ENCODE data around the gene MED13. TPM values are rescaled to one million over a fixed set of nuclear protein-coding genes. Genes with fewer than 3 reads are reported as not detected.
A peak's percentile ranks its signal among the peaks of the same experiment; 100 is the strongest.

MED13 gene
- total RNA-seq (2014; rRNA removed): 19.9 and 30.0 TPM in 2 replicates
- 5.5 TPM for polyA plus RNA-seq (2012)

- DNase-seq (ENCODE audit: low read depth): peak; percentile 39
Observed at GRCh38 chr17:62064791-62065563, at the start of gene MED13. TSS of gene MED13 (minus strand) at chr17:62065278. CDS start at chr17:62065205, 73 bp downstream.

DNA sequence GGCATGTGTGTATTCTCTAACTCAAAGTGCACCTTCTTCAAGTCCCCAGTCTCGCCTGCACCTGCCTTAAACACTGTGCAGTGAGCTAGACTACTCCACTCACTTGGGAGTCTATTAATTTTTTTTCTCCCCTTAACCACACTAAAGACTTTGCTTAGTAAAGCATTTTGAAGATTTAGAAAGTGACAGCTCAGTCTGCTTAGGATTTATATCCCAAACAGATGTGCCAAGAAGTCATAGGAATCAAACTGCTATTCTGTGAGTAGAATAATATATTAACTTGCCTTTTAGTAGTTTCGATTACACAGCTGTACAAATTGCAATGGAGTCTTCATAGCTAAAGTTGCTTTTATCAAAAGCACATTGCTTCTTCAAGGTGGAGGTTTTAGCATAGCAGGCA, 47.2 kb upstream of the MED13 start:
- peak; percentile 8 for DNase-seq (ENCODE audit: low read depth)

DNA sequence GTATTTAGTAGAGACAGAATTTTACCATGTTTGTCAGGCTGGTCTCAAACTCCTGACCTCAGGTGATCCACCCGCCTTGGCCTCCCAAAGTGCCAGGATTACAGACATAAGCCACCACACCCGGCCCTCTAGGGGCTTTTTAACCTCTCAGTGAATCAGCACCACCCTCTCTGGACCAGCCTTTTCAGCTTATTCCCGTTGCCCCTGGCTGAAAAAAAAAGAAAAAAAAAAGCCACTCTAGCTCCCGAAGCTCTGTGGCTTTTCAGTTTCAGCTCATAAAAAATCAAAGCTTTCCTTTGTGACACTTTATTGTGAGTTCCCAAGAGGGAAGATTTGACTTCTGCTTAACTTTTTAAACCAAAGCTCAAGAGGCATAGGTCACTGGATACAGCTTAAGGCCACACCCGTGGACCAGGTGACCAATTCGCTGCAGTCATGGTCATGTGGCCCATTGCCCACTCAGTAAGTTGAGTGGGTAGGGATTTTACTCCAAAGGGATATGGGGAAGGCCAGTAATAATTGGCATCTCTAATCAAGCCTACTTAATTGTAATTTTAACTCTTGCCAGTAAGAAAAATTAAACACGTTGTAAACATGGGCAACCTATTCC, 46.6 kb upstream of the MED13 start:
- DNase-seq (ENCODE audit: low read depth): no peak

DNA sequence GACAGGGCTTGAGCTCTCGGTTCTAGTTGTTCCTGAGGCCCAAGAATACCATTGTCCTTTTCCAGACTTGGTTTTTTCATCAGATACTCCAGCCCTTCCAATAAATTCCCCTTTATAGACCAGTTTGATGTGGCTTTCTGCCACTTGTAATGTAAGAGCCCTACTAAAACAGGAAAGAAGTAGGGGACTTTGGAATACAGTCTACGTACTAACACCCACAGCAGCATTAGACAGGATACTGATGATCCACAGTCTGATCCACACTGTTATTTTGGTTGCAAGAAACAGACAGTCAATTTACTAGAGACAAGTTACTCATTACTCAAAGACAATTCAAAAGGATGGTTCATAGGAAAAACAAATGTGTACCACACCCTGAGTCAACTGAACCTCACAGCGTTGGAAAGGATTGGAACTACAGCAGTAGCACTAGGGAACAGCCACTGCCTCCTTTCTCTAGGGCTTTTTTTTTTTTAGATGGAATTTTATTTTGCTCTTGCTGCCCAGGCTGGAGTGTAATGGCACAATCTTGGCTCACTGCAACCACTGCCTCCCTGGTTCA, 45.9 kb upstream of the MED13 start:
- DNase-seq (ENCODE audit: low read depth): peak; percentile 12

DNA sequence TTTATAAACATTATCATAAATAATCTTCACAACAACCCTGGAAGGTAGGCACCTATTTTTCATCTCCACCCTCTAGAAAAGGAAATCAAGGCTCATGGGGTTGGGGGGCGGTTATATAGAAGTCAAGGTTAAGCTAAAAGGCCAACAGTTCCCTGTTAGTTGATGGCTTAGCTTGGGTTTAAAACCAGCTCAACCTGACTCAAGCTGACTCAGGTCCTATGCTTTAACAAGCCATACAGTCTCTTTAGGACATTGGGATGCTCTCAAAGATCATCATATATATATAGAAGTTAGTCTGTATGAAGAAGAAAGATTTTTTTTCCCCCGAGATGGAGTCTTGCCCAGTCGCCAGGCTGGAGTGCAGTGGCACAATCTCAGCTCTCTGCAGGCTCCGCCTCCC, 44.8 kb upstream of the MED13 start:
- DNase-seq (ENCODE audit: low read depth): no peak

GRCh38 chr17:62109378-62109902, 44.4 kb upstream of the MED13 start:
- peak; percentile 77 for DNase-seq (ENCODE audit: low read depth)

- no peak for DNase-seq (ENCODE audit: low read depth)
Observed at GRCh38 chr17:62105861-62106260, 40.8 kb upstream of the MED13 start.

DNA sequence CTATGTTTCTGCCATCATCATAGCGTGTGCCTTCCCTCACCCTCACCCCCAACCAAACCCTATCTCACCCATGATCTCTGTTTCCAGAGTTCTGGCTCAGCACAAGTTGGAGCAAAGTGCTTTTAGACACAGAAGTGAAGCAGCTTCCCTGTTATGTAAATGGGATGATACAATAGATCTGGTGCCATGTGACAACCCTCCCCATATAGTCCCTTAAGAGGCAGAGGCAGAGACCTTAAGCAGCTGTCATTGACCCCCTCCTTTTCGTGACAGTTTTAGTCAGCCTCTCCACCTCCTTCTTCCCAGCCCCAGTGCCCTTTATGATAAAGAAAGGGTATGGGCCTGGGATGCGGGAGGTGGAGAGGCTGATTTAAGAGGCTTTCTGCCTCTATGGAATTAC, 40.3 kb upstream of the MED13 start:
- DNase-seq (ENCODE audit: low read depth): no peak

DNA sequence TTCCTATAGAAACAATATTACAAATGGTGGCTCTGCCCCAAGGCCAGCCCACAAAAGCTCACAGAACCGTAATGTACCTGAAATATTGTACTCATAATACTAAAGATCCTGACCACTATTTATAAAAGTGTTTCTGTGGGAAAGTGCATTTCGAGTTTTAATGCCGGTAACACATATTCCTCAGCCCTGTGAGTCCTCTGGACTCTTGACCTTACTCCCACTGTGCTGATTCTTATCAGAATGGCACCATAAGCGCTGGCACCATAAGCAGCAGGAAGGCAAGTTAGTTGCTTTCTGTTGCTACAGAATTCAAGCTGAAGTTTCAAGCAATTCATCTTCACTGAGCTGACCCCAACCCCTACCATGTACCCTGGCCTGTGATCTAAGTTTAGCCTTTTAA, 36.4 kb upstream of the MED13 start:
- DNase-seq (ENCODE audit: low read depth): no peak

GRCh38 chr17:62101090-62101489, 36.0 kb upstream of the MED13 start:
- no peak for DNase-seq (ENCODE audit: low read depth)

- no peak for DNase-seq (ENCODE audit: low read depth)
Observed at GRCh38 chr17:62100055-62100454, 35.0 kb upstream of the MED13 start.

- DNase-seq (ENCODE audit: low read depth): no peak
Observed at GRCh38 chr17:62099532-62099931, 34.5 kb upstream of the MED13 start.

DNA sequence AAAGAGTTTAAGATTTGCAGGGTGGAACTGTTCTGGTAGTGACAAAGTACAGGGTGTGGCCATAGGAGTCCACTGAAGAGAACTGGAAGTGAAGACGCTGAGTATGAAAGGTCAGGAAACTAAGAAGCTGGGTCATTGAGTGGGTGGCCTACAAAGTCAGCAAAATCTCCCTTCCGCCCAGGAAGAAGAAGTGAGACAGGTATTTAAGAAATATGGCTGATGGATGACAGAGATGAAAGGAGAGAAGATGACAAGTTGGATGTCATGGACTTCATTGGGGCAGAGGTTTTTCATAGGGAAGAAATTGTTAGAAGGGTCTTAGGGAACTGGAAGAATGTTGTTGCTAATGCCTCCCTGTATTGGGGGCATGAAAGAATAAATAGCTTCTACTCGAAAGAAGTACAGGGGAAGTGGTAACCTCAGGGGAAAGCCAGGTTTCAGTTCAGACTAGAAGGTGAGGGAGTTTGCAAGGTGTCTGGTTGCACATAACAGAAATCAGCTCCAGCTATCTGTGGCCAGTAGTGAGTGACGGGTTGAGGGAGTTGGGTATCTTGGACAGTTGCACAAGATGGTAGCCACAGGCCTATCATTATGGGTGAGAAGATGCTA, 33.6 kb upstream of the MED13 start:
- no peak for DNase-seq (ENCODE audit: low read depth)

- DNase-seq (ENCODE audit: low read depth): no peak
Observed at GRCh38 chr17:62096401-62096670, 31.3 kb upstream of the MED13 start.

DNA sequence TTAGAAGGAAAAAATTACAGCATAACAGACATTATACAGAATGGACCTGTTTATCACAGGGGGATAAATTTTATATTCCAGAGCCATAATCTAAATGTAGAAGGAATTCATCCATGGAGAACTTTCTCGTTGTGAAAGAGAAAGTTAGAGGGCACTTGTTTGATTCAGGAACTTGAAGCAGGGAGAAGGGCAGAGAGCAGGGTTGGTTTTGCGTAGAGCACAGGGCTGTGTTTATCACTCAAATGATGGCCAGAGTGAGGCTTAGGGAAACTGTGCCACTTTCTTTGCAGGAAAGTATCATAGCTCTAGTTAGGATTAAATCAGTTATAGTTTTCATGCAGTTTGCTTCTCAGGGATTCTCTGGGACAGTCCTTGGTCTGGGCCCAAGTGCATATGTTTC, 29.1 kb upstream of the MED13 start:
- no peak for DNase-seq (ENCODE audit: low read depth)

GRCh38 chr17:62093188-62094155, 28.4 kb upstream of the MED13 start:
- DNase-seq (ENCODE audit: low read depth): peak; percentile 88

GRCh38 chr17:62092784-62093183, 27.7 kb upstream of the MED13 start:
- no peak for DNase-seq (ENCODE audit: low read depth)

- no peak for DNase-seq (ENCODE audit: low read depth)
Observed at GRCh38 chr17:62091804-62092203, 26.7 kb upstream of the MED13 start.

DNA sequence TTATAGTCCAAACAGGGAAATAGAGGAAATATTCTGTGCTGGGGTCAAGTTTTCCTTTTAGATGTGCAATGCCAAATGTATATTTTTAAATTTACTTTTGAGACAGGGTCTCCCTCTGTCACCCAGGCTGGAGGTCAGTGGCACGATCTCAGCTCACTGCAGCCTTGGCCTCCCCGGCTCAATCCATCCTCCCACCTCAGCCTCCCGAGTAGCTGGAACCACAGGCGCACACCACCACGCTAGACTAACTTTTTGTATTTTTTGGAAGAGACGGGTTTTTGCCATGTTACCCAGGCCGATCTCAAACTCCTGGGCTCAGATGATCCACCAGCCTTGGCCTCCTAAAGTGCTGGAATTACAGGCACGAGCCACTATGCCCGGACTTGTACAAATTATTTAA, 25.8 kb upstream of the MED13 start:
- no peak for DNase-seq (ENCODE audit: low read depth)

DNA sequence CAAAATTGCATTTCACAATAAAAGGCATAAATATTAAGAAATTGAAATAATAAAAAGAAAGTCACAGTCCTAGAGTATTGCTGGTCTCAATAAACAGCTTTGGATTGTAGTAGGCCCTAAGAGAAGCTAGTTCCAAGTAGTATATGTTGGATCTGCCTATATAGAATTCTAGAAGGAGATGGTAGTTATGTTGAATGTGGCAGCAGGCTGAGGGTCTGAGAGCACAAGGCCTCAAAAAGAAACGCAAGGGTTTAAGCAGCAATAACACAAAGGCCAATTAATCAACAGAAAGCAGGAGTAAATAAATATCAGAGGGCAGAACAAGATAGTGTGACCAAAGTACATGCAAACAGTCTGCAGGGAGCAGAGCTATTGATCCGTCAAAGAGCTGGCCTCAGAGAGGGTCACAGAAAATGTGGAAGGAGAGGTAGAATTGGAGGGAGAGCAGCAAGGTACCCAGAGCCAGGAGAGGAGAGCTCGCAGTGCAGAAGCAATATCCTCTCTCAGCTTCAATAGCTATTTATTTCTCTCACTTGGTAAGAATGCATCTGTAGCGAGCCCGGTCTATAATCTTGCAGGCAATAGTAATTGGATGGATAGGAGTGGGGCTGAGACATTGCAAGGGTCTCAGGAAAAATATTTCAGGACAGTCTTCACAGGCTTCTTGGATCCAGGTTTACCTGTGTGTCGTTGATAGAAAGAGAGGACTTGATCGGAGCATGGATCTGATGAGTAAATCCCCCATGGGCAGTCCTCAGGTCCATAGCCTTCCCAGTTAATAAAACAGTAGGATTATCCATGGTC, 25.1 kb upstream of the MED13 start:
- no peak for DNase-seq (ENCODE audit: low read depth)

GRCh38 chr17:62089334-62089733, 24.3 kb upstream of the MED13 start:
- no peak for DNase-seq (ENCODE audit: low read depth)

Measured in LHCN-M2 (cell line).